Measurements from ENCODE around the gene ZNF358.

ZNF358 gene

GRCh38 chr19:7486923-7487322, 29.0 kb upstream of the ZNF358 start:
- H2BK5ac ChIP-seq (ENCODE audit: low read length), result no peak overlapping the region
- no peak overlapping the region for H3K23ac ChIP-seq (ENCODE audit: low read depth, low read length, poor library complexity)
- H3K14ac ChIP-seq (ENCODE audit: low read length), result no peak overlapping the region
- no peak overlapping the region for H2BK15ac ChIP-seq (ENCODE audit: low read length)
- H2BK120ac ChIP-seq (ENCODE audit: low read depth, low read length), result no peak overlapping the region
- no peak overlapping the region for H3K18ac ChIP-seq (ENCODE audit: low read length)
- H3K9ac ChIP-seq (ENCODE audit: low read depth, low read length, poor library complexity), result no peak overlapping the region
- H2AK5ac ChIP-seq (ENCODE audit: low read depth, low read length), result no peak overlapping the region
- H3K9me3 ChIP-seq (replicated peaks in 1 of 2; ENCODE audit: control insufficient read depth in 2 of 2, insufficient read depth in 1 of 2, low read depth in 1 of 2, low read length in 2 of 2), result no peaks in the 10 kb centered on the region
- H3K79me1 ChIP-seq (ENCODE audit: low read depth, low read length), result peaks cover 1% of the 10 kb centered on the region
- no peak overlapping the region for H4K8ac ChIP-seq (ENCODE audit: low read depth, low read length)
- no peaks in the 10 kb centered on the region for H3K36me3 ChIP-seq (replicated peaks in 1 of 2; ENCODE audit: control insufficient read depth in 2 of 2, insufficient read depth in 2 of 2, low read length in 2 of 2)
- H3K4ac ChIP-seq (ENCODE audit: low read length), result no peak overlapping the region
- DNase-seq (ENCODE audit: low spot score), result no peak
- H2BK12ac ChIP-seq (ENCODE audit: low read length), result no peak overlapping the region
- H3K27ac ChIP-seq (replicated peaks; ENCODE audit: low read length), result no peak overlapping the region
- no peak overlapping the region for H3K4me3 ChIP-seq (ENCODE audit: low read length in 2 of 2)
- H4K91ac ChIP-seq (ENCODE audit: low read depth, low read length, poor library complexity), result no peak overlapping the region
- H3K4me1 ChIP-seq (ENCODE audit: control insufficient read depth in 2 of 2, insufficient read depth in 1 of 2, low read depth in 1 of 2, low read length in 2 of 2), result peaks cover 3 to 8% of the 10 kb centered on the region in 2 donors
- WGBS, 2 donors (ENCODE audit: extremely low coverage in 2 of 2, insufficient read length in 2 of 2, insufficient replicate concordance in 1 of 2), result no CpG with 5 or more reads among the region's 2 CpGs
- no peak overlapping the region for H2AFZ ChIP-seq (ENCODE audit: low read length)
- no peak overlapping the region for H3K4me2 ChIP-seq (ENCODE audit: insufficient read depth, low read length, poor library complexity, severe bottlenecking)
- H3K27me3 ChIP-seq (ENCODE audit: control insufficient read depth in 3 of 3, insufficient read depth in 3 of 3, low read depth in 1 of 3, low read length in 3 of 3), result no peaks in the 10 kb centered on the region

- Histone ChIP-seq H2AK5ac (ENCODE audit: low read depth, low read length) (no peak within 1 kb of the TSS), H2BK12ac (ENCODE audit: low read length) (no peak within 1 kb of the TSS), H3K14ac (ENCODE audit: low read length) (no peak within 1 kb of the TSS), H3K4me2 (ENCODE audit: insufficient read depth, low read length, poor library complexity, severe bottlenecking) (peak within 1 kb of the TSS; percentile 79), H3K4ac (ENCODE audit: low read length) (no peak within 1 kb of the TSS), H3K9me3 (replicated peaks in 1 of 2; ENCODE audit: control insufficient read depth in 2 of 2, insufficient read depth in 1 of 2, low read depth in 1 of 2, low read length in 2 of 2) (no peaks in the 10 kb centered on the region), H2BK120ac (ENCODE audit: low read depth, low read length) (no peak within 1 kb of the TSS), H3K27ac (replicated peaks; ENCODE audit: low read length) (peak within 1 kb of the TSS; percentile 18), H2BK5ac (ENCODE audit: low read length) (no peak within 1 kb of the TSS), H3K23ac (ENCODE audit: low read depth, low read length, poor library complexity) (peak within 1 kb of the TSS; percentile 89), H3K27me3 (ENCODE audit: control insufficient read depth in 3 of 3, insufficient read depth in 3 of 3, low read depth in 1 of 3, low read length in 3 of 3) (no peaks in the 10 kb centered on the region), H4K91ac (ENCODE audit: low read depth, low read length, poor library complexity) (no peak within 1 kb of the TSS), H2AFZ (ENCODE audit: low read length) (peak within 1 kb of the TSS; percentile 80), H4K8ac (ENCODE audit: low read depth, low read length) (no peak within 1 kb of the TSS), H3K9ac (ENCODE audit: low read depth, low read length, poor library complexity) (no peak within 1 kb of the TSS), H2BK15ac (ENCODE audit: low read length) (peak within 1 kb of the TSS; percentile 12), H3K79me1 (ENCODE audit: low read depth, low read length) (peaks cover 1% of the 10 kb centered on the region), H3K18ac (ENCODE audit: low read length) (peak within 1 kb of the TSS; percentile 90), H3K4me1 (ENCODE audit: control insufficient read depth in 2 of 2, insufficient read depth in 1 of 2, low read depth in 1 of 2, low read length in 2 of 2) (peaks cover 3 to 4% of the 10 kb centered on the region in 2 donors), H3K36me3 (replicated peaks in 1 of 2; ENCODE audit: control insufficient read depth in 2 of 2, insufficient read depth in 2 of 2, low read length in 2 of 2) (no peaks in the 10 kb centered on the region), H3K4me3 (ENCODE audit: low read length in 2 of 2) (peak within 1 kb of the TSS; percentile 38 to 81)
- peak; percentile 93 for DNase-seq (ENCODE audit: low spot score)
- WGBS, 2 donors (ENCODE audit: extremely low coverage in 2 of 2, insufficient read length in 2 of 2, insufficient replicate concordance in 1 of 2), result no CpG with 5 or more reads among the region's 49 CpGs
Measured at GRCh38 chr19:7488736-7489353, 27.1 kb upstream of the ZNF358 start, which contains the start of gene PEX11G. TSS of gene PEX11G (minus strand) at chr19:7489035. CDS start at chr19:7489010, 25 bp downstream.

- no peak for DNase-seq (ENCODE audit: low spot score)
- no peak overlapping the region for H2AK5ac ChIP-seq (ENCODE audit: low read depth, low read length)
- H3K27me3 ChIP-seq (ENCODE audit: control insufficient read depth in 3 of 3, insufficient read depth in 3 of 3, low read depth in 1 of 3, low read length in 3 of 3), result no peaks in the 10 kb centered on the region
- H2AFZ ChIP-seq (ENCODE audit: low read length), result no peak overlapping the region
- H2BK15ac ChIP-seq (ENCODE audit: low read length), result peak overlapping the region; percentile 12
- H3K4me2 ChIP-seq (ENCODE audit: insufficient read depth, low read length, poor library complexity, severe bottlenecking), result no peak overlapping the region
- peaks cover 3 to 4% of the 10 kb centered on the region in 2 donors for H3K4me1 ChIP-seq (ENCODE audit: control insufficient read depth in 2 of 2, insufficient read depth in 1 of 2, low read depth in 1 of 2, low read length in 2 of 2)
- WGBS, 2 donors (ENCODE audit: extremely low coverage in 2 of 2, insufficient read length in 2 of 2, insufficient replicate concordance in 1 of 2), result no CpG with 5 or more reads among the region's 11 CpGs
- H3K4ac ChIP-seq (ENCODE audit: low read length), result no peak overlapping the region
- no peak overlapping the region for H3K4me3 ChIP-seq (ENCODE audit: low read length in 2 of 2)
- no peak overlapping the region for H4K91ac ChIP-seq (ENCODE audit: low read depth, low read length, poor library complexity)
- H4K8ac ChIP-seq (ENCODE audit: low read depth, low read length), result no peak overlapping the region
- H3K9me3 ChIP-seq (replicated peaks in 1 of 2; ENCODE audit: control insufficient read depth in 2 of 2, insufficient read depth in 1 of 2, low read depth in 1 of 2, low read length in 2 of 2), result no peaks in the 10 kb centered on the region
- no peak overlapping the region for H3K23ac ChIP-seq (ENCODE audit: low read depth, low read length, poor library complexity)
- no peak overlapping the region for H3K14ac ChIP-seq (ENCODE audit: low read length)
- no peaks in the 10 kb centered on the region for H3K36me3 ChIP-seq (replicated peaks in 1 of 2; ENCODE audit: control insufficient read depth in 2 of 2, insufficient read depth in 2 of 2, low read length in 2 of 2)
- no peak overlapping the region for H3K18ac ChIP-seq (ENCODE audit: low read length)
- no peak overlapping the region for H2BK120ac ChIP-seq (ENCODE audit: low read depth, low read length)
- H3K27ac ChIP-seq (replicated peaks; ENCODE audit: low read length), result no peak overlapping the region
- H2BK5ac ChIP-seq (ENCODE audit: low read length), result no peak overlapping the region
- H2BK12ac ChIP-seq (ENCODE audit: low read length), result no peak overlapping the region
- H3K9ac ChIP-seq (ENCODE audit: low read depth, low read length, poor library complexity), result no peak overlapping the region
- peaks cover 1% of the 10 kb centered on the region for H3K79me1 ChIP-seq (ENCODE audit: low read depth, low read length)
Measured at GRCh38 chr19:7489609-7490044, 26.3 kb upstream of the ZNF358 start.

GRCh38 chr19:7492142-7492541, 23.8 kb upstream of the ZNF358 start:
- Histone ChIP-seq H3K9ac (ENCODE audit: low read depth, low read length, poor library complexity) (no peak overlapping the region), H2AK5ac (ENCODE audit: low read depth, low read length) (no peak overlapping the region), H3K27me3 (ENCODE audit: control insufficient read depth in 3 of 3, insufficient read depth in 3 of 3, low read depth in 1 of 3, low read length in 3 of 3) (no peaks in the 10 kb centered on the region), H4K91ac (ENCODE audit: low read depth, low read length, poor library complexity) (no peak overlapping the region), H3K36me3 (replicated peaks in 1 of 2; ENCODE audit: control insufficient read depth in 2 of 2, insufficient read depth in 2 of 2, low read length in 2 of 2) (no peaks in the 10 kb centered on the region), H3K4me2 (ENCODE audit: insufficient read depth, low read length, poor library complexity, severe bottlenecking) (no peak overlapping the region), H2AFZ (ENCODE audit: low read length) (no peak overlapping the region), H4K8ac (ENCODE audit: low read depth, low read length) (no peak overlapping the region), H3K9me3 (replicated peaks in 1 of 2; ENCODE audit: control insufficient read depth in 2 of 2, insufficient read depth in 1 of 2, low read depth in 1 of 2, low read length in 2 of 2) (no peaks in the 10 kb centered on the region), H2BK120ac (ENCODE audit: low read depth, low read length) (no peak overlapping the region), H3K79me1 (ENCODE audit: low read depth, low read length) (no peaks in the 10 kb centered on the region), H3K18ac (ENCODE audit: low read length) (no peak overlapping the region), H3K14ac (ENCODE audit: low read length) (no peak overlapping the region), H3K23ac (ENCODE audit: low read depth, low read length, poor library complexity) (no peak overlapping the region), H2BK5ac (ENCODE audit: low read length) (no peak overlapping the region), H2BK15ac (ENCODE audit: low read length) (no peak overlapping the region), H2BK12ac (ENCODE audit: low read length) (no peak overlapping the region), H3K4ac (ENCODE audit: low read length) (no peak overlapping the region), H3K4me3 (ENCODE audit: low read length in 2 of 2) (no peak overlapping the region), H3K27ac (replicated peaks; ENCODE audit: low read length) (no peak overlapping the region), H3K4me1 (ENCODE audit: control insufficient read depth in 2 of 2, insufficient read depth in 1 of 2, low read depth in 1 of 2, low read length in 2 of 2) (peaks cover 4 to 7% of the 10 kb centered on the region in 2 donors)
- WGBS, 2 donors (ENCODE audit: extremely low coverage in 2 of 2, insufficient read length in 2 of 2, insufficient replicate concordance in 1 of 2), result no CpG with 5 or more reads among the region's 4 CpGs
- no peak for DNase-seq (ENCODE audit: low spot score)

All from neuronal stem cell (in vitro differentiated cells).